Central memory CD4-positive, alpha-beta T cell (primary cell): Measurements from ENCODE around the gene CNGA4.

Experiments
- DNase-seq: peaks from one replicate; pipeline ENCODE4 v3.0.0; 2022
- total RNA-seq, 3 experiments: gene quantifications; one replicate each; lab custom pipeline; 2026; lab: John Stamatoyannopoulos, UW

Gene CNGA4, protein sequence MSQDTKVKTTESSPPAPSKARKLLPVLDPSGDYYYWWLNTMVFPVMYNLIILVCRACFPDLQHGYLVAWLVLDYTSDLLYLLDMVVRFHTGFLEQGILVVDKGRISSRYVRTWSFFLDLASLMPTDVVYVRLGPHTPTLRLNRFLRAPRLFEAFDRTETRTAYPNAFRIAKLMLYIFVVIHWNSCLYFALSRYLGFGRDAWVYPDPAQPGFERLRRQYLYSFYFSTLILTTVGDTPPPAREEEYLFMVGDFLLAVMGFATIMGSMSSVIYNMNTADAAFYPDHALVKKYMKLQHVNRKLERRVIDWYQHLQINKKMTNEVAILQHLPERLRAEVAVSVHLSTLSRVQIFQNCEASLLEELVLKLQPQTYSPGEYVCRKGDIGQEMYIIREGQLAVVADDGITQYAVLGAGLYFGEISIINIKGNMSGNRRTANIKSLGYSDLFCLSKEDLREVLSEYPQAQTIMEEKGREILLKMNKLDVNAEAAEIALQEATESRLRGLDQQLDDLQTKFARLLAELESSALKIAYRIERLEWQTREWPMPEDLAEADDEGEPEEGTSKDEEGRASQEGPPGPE
- total RNA-seq, result 0 to 0.27 (median 0.19) reads per million in 3 experiments

DNA sequence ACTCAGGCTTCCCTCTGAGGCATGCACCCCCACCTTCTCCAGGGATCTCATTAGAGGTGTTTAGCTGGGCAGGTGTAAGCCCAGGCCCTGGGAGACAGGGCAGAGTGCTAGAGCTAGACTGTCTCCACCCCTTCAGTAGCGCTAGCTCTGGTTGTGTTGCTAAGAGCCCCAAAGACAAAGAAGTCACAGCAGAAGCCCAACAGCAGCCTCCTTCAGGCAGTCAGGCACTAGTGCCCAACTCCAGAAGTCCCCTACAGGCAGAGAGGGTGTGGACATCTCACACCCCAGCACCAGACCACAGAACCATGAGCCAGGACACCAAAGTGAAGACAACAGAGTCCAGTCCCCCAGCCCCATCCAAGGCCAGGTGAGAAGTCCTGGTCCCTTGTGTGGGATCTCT lies at the start of gene CNGA4:
TSS of gene CNGA4 (plus strand) at position 188 of the 400 bp plus-strand sequence. CDS start at position 306, 118 bp downstream.
- no peak for DNase-seq

DNA sequence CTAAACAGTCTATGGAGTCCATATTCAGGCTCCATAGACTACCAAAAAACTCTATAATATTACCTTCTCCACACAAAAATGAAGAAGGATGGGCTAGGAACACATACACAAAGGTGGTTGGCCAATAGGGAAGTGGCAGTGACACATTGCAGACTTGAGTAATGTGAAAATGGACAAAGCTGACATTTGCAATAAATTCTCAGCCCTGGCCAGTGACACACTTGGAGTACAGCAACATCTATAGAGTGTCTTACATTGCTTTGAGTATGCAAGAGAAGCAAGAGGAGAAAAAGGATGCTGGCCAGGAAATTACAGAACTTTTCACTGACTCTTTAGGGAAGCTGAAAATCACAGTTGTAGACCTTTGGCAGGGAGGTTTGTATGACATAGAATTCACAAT lies 47.1 kb upstream of the CNGA4 start:
- no peak for DNase-seq

DNA sequence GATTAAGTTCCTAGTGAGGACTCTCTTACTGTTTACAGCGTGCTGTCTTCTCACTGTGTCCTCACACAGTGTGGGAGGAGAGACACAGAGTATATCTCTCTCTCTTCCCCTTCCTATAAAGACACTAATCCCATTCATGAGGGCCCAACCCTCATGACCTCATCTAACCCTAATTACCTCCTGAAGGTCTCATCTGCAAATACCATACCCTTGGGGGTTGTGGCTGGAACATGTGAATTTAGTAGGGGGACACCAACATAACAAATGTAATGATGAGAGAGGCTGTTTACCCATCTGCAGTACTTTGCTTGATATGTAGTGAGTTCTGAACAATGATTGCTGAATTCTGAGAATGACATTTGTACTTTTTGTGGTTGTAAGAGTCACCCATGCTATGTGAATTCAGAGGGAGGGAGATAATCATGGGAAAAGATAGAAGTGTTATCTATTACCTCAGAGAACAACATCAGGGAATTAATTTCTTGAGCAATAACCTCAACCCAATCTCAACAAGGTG lies 44.8 kb upstream of the CNGA4 start:
- no peak for DNase-seq

DNA sequence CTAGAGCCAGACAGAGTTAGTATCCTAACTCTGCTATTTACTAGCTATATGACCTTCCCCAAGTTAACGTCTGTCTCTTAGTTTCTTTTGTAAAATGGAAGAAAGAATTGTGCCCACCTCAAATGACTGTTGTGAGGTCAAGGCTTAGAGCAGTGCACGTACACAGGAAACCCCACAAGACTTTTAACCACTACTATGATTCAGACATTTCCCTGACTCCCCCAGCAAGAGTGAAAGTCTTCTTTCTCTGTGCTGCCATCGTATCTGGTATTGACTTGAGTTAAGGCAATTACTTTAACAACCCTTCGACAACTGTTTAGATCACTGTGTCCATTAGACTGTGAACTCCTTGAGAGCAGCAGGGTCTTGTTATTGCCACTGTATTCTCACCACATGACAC lies 42.5 kb upstream of the CNGA4 start:
- no peak for DNase-seq

DNA sequence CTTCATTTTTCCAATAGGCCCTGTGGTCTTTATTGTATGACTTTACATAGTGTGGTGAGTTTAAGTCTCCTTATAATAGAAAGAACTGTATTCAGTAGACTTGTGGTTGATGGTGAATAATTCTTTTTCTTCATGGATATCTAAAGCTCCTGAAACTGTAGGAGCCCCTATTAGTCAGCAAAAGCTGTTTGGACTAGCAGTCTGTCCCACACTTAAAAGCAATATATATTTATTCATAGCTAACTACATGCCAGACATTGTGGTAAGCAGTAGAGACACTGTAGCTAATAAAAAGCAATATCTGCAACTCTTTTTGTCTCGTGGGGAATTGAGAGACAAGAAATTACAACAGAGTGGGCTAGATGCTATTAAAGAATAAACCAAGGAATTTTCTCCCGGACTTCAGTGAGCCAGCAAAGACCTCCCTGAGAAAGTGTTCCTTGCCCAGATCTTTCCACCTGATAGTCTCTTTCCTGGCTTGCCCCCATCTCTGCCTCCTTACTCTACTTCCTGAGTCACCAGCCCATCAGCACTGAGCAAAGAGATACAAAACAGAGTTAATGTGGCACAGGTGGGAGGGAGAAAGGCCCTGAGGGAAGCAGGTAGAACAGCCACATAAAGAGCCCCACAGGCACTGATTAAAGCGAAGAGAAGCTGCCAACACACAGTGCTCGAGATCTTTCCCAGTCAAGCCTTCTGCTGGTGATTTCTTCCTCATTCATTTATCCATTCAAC lies 41.3 kb upstream of the CNGA4 start:
- DNase-seq, result no peak

DNA sequence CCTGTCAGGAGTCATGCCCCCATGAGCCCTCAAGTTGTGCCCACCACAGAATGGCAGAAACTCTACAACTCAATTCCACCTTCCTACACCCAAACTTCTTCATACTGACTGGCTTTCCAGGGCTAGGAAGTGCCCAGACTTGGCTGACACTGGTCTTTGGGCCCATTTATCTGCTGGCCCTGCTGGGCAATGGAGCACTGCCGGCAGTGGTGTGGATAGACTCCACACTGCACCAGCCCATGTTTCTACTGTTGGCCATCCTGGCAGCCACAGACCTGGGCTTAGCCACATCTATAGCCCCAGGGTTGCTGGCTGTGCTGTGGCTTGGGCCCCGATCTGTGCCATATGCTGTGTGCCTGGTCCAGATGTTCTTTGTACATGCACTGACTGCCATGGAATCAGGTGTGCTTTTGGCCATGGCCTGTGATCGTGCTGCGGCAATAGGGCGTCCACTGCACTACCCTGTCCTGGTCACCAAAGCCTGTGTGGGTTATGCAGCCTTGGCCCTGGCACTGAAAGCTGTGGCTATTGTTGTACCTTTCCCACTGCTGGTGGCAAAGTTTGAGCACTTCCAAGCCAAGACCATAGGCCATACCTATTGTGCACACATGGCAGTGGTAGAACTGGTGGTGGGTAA lies 39.6 kb upstream of the CNGA4 start, which contains the start of gene OR52W1:
TSS of gene OR52W1 (plus strand) at position 51 of the 637 bp plus-strand sequence. CDS start at position 51, 0 bp downstream.
- no peak for DNase-seq

DNA sequence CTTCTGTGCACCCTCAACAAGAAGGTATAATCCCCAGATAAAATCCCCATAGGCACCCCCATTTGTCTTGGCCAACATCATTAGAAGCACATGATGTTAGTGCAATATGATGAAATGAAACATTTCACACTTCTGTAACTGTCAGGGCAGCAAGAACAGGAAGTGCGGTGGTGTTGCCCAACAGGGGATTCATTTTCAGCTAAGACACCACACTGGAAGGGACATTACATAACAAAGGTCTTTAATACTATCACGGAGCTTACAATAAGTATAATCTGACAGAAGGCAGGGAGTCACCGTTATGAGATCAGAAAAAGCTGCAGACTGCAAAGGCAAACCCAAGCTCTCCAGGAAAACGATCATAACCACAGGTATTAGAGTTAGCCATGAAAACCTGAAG lies 37.9 kb upstream of the CNGA4 start:
- no peak for DNase-seq

DNA sequence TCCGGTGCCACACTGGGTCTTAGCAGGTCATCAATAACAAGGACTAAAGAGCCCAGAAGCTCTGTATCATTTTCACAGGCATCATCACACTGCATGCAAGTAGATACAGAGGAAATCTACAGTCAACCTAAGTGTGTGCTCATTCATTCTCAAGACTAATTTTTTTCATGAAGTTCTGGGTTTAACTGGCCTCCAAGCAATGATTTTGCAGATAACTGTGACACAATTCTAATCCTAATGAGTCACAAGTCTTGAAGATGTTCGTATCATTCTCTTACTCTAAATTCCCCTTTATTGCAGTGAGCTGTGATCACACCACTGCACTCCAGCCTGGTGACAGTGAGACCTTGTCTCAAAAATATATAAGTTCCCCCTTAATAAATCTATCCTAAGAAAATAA lies 37.4 kb upstream of the CNGA4 start:
- DNase-seq, result no peak

DNA sequence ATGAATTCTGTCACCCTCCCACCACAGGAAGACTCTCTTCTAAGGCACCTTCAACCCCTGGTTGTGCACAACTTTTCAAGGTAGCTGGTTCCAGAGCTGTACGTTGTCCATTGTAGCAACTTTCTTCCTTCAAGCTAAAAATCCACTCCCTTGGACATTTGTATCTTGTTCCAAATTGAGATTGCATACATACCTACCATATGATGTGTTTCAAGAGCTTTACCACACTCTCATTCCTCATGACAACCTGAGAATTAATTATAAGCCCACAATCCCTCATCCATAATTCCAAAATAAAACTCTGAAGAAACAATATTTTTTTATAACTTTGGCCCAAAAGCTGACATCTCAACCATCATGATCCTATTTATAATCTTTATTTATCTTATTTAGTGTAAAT lies 36.8 kb upstream of the CNGA4 start:
- no peak for DNase-seq

DNA sequence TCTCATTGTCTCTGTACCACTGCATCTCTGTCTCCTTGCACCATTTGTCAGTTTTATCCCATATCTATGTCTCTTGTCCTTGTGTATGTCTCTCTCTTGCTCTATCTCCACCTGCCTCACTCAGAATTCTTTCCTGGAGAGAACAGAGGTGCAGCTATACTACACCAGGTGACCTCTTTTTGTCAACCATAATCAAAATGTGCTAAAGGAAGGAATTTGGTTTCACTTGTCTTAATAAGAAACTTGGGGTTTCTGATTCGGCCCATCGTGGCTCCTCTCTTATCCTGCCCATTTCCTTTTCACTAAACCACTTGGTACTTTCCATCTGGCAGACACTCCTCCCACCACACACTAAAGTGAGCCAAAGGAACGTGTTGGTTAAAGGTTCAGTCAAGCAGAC lies 35.6 kb upstream of the CNGA4 start:
- peak; percentile 14 for DNase-seq

DNA sequence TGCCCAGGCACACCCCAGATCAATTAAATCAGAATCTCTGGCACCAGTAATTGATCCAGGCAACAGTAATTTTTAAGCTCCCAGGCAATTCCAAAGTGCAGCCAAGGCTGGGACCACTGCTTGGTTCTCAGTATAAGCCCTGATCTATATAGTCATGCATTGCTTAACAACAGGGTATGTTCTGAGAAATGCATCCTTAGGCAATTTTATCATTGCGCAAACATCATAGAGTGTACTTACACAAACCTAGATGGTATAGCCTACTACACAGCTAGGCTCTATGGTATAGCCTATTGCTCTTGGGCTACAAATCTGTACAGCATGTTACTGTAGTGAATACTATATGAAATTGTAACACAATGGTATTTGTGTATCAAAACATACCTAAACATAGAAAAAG lies 34.2 kb upstream of the CNGA4 start:
- DNase-seq, result no peak

DNA sequence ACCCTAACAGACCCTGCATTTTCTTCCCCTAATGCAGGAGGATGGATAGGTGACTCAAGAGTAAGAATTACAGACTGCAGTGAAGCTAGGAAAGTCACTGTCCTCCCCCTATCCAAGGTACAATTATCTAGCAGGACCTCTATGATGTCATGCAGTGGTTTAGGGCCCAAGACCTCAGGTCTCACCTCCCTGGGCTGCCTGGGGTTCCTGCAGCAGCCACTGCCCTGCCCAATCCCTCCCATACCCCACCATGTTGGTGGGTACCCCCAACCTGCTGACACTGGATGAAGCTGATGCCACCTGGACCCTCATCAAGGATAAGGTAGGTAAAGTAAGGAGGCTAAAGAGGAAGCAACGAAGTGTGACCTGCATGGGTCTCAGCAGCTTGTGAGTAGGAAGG lies 33.5 kb upstream of the CNGA4 start, which contains the start of gene C11orf42:
TSS of gene C11orf42 (plus strand) at position 192 of the 400 bp plus-strand sequence. CDS start at position 251, 59 bp downstream.
- no peak for DNase-seq

DNA sequence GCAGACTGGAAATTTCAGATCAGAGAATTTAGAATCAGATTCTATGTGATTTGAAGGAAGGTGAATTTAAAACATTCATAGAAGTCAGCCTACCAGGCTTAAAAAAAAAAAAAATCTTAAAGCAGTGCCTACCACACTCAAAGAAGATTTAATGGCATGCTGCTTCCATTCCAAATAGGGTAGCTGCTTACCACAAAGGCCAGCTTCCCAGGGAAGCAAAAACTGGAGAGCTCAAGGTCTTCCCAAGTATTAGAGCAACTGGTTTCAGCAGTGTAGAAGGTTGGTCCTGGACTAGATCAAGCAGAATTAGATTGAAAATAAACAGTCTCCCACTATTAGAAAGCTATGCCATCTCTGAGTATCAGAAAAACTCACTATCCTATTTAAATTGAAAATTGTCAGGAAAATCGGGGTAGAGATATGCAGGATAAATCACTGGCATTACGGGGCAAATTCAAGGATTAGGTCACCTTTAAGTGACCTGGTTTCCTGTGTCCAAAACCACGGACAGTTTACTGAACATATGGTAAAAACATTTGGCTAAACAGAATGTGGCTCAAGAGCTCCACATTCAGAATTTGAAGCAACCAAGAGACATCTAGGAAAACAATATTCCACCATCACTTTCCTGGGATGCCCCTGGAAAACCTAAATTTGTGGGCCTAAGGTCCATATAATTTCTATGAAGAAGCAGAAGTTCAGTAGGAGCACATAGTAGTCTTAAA lies 32.3 kb upstream of the CNGA4 start:
- DNase-seq, result no peak

DNA sequence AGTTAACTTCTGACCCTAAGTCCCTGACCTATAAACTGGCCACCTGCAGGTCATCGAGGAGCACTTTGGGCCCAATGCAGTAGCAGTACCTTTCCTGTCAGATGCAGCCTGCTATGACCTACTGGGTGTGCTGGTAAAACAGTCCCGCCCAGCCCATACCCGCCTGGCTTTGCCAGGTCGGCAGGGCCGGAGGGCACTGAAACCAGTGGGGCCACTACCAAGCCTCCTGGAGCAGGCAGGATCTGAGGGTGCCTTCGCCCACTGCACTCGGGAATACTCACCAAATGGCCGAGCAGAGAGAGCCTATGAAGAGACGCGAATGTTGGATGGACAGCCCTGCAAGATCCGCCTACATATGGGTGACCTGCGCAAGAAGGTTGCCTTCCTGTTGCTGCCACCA lies 29.1 kb upstream of the CNGA4 start:
- no peak for DNase-seq

DNA sequence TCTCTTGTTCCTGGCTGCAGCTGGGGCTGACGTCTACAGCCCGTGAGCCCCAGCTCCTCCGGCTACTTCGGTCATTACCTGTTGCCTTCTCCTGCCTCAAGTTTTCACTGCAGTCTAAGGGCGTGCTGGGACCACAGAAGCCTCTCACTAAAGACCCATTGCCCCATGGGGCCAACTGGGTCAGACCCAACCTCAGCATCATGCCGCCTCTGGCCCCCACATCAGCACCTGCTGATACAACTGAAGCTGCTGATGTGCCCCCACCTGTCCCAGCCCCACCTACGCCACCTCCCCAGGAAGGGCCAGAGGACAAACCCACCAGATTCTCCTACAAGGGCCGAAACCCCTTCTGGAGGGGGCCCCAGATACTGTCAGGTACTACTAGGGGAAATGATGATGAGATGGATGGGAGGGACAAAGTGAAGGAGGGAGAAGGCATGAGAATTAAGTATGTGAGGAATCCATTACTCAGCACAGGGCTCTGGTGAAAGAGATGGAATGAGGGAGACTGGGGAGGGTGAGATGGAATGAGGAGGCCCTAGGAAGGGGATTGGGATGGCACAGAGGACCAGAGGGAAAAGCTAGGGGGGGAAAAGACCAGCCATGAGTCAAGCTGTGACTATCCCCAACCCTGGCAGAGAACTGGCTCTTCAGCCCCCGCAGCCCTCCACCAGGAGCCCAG lies 28.5 kb upstream of the CNGA4 start:
- DNase-seq, result no peak

DNA sequence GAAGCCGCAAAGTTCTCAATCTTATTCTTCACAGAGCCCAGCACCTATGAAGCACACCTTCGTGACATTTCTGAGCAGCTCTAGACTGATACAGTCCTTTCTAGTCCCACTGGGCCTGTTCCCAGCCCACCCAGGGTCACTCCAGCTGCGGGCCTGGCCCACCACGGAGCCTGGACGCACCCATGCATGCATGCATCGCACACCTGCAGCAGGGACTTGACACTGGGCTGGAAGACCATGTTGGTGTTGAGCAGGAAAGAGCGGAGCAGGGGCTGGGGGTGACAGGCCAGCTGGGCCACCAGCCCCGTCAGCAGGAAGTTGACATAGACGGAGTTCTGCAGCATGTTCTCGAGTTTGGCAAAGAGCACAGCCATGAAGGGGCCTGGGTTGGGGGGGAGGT lies 24.4 kb upstream of the CNGA4 start:
- DNase-seq, result no peak

DNA sequence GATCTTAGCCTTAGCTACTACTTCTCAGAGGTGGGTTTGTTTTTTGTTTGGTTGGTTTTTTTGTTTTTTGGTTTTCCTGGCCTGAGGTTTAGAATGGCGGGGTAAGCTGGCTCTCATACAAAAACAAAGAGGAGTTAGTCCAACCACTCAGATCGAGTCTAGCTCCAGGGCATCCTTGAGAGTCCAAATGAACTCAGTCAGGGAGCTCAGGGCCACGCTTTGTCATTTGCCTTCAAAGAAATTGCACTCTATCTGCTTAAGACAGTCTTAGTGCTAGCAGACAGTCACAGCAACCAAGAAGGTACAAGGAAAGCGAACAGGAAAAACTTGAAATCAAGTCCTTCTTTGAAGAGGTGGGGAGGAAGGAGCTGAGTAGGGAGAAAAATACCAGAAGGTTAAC lies 22.4 kb upstream of the CNGA4 start:
- no peak for DNase-seq

DNA sequence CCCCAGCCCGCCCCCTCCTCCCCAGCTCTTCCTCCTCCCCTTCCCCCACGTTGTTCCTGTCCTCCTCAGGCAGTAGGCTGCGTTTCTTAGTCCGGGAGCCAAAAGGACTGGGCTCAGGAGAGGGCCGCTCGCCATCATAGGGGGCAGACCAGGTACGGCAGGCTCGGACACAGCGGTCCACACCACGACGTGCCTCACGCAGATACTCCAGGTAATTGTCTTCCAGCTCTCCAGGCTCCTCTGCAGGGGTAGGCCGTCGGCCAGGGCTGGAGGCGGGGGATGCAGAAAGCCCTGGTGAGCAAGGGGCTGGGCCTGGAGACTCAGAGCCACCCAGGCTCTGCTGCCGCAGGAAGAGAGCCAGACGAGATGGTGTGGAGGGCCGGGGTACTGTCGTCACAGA lies 21.2 kb upstream of the CNGA4 start:
- DNase-seq, result no peak

DNA sequence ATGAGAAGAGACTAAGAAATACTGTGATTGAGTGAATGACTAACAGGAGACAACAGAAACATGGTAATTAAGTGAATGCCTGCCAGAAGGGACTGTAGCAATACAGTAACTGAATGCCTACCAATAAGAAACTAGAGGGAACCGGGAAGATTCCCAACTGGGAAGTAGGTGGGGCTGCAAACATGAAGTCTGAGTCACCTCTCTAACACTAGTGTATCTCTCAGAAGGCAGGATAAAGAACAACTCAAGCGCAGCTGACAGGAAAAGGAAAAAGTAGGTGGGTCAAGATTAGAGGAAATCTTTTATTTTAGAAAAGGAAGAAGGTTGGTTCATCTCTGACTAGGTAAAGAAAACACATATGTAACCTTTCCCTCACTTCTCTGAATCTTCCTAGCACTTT lies 19.5 kb upstream of the CNGA4 start:
- no peak for DNase-seq

DNA sequence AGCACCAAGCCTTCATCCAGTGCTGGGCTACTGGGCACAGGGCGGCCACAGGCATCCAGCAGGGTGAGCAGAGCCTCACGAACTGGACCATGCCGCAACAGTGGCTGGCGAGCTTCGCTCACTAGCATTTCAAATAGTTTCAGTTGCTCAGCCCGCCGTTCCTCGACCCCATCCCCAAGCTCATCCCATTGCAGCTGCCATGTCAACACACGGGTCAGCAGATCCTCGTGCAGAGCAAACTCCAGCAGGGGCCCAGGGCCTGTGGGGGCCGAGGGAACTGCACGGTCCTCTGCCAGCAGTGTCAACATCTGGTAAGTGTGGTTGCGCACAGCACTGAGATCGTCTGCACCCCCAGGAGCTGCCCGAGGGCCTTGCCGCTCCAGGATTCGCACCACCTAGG lies 15.0 kb upstream of the CNGA4 start:
- DNase-seq, result no peak

DNA sequence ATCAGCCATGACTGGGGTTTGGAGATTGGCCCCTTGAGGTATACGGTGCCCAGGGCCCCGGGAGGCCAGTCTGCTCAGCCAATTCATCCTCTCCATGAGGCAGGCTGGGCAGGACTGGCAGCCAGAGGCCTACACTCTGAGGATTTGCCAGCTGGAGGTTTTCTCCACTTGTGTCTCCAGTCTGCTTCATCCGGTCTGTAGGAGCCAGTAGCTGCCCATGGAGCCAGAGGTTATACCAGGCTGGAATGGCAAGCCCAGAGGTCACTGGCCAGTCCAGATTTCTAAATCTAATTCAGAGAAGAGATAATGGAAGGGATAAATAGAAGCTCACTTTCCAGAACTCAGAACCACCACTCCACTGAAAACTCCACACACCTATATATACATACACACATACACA lies 14.5 kb upstream of the CNGA4 start:
- DNase-seq, result no peak

DNA sequence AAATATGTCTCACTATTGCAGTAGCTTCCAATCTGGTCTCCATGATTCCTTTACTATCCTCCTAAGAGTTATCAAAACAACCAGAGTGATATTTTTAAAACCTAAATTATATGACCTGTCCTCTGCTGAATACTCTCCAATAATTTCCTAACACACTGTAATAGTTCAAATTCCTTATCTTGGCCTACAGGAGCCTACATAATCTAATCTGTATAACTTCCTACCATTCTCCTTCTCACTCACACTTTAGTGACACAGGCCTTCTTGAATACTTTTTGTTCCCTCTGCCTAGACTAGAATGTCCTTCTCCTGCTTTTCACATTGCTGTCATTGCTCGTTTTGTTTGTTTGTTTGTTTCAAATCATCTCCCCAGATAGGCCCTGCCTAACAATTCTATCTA lies 13.9 kb upstream of the CNGA4 start:
- DNase-seq, result no peak
